Mesenchymal stem cell (in vitro differentiated cells and primary cell): ENCODE results near the gene HINT3. TPM values are rescaled to one million over a fixed set of nuclear protein-coding genes. Genes with fewer than 3 reads are reported as not detected.

Experiments used
- small RNA-seq: library from polyadenylated mRNA; stranded (forward); fragments of <200 nt; extraction: miRNeasy Mini kit (QIAGEN cat#:217004); gene quantifications from one replicate; pipeline ENCODE3, GENCODE V24; 2013; ENCODE audit warnings: low read depth

The HINT3 gene

Small RNA genes lying within 50 kb of the gene (small RNA-seq; reads per million reads assigned to genes)
- not detected for gene RNA5SP216
